Mononuclear cell (primary cell): ENCODE measurements around the gene ACAD8. TPM values are rescaled to one million over a fixed set of nuclear protein-coding genes. Genes with fewer than 3 reads are reported as not detected.
A peak's percentile ranks its signal among the peaks of the same experiment; 100 is the strongest.

Experiments used
- H3K27me3 ChIP-seq: 2 replicates; pipeline ENCODE4 v1.6.0; 2011; ENCODE audit warnings: low read length, control low read depth; ENCODE audit not compliant: insufficient read depth
- H3K4me1 ChIP-seq: 2 replicates; pipeline ENCODE4 v1.5.1; 2011; ENCODE audit warnings: mild to moderate bottlenecking, low read length, control low read depth; ENCODE audit not compliant: insufficient read depth
- H3K4me3 ChIP-seq: 2 replicates; pipeline ENCODE4 v1.5.1; 2011; ENCODE audit warnings: mild to moderate bottlenecking, low read length, moderate library complexity
- H3K9me3 ChIP-seq: 2 replicates; pipeline ENCODE4 v1.5.1; 2011; ENCODE audit warnings: low read depth, mild to moderate bottlenecking, control low read depth, low read length
- total RNA-seq: library from RNA; depleted of rRNA; stranded (reverse); fragments of >200 nt; gene quantifications from one replicate; pipeline ENCODE4 v1.2.3, GENCODE V29; 2012

ACAD8 gene
- total RNA-seq, result 10.0 TPM

DNA sequence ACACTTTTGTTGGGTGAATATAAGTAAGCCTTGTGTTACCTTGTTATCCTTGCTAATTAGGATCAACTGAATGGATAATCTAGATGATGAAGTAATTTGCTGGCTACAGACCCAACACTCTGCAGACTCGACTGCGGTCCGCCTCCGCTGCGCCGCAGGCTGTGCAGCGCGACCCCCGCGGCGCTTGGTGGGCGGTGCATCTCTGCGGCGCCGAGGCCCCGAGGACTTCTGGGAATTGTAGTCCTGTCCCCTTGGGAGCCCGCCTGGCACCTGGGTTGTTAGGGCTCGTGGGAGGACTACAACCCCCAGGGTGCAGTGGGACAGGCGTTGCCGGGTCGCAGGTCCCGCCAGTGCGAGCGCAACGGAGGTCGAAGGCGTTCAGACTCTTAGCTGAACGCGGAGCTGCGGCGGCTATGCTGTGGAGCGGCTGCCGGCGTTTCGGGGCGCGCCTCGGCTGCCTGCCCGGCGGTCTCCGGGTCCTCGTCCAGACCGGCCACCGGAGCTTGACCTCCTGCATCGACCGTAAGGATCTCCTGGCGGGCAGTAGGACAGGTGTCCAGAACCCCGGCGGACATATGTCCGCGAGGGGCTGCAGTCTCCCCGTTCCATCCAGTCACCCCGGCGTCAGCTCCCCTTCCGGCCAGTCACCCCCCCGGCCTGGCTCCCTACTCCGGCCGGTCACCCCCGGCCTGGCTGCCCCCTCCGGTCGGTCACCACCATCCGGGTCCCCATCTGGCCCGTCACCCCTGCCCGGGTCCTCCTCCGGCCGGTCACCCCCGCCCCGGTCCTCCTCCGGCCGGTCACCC, at the start of gene ACAD8, which contains the start of gene THYN1:
Gene ACAD8, plus strand, starts transcription at position 381 of the 806 bp plus-strand sequence. Its CDS starts 33 bp downstream, at position 414.
Gene THYN1, minus strand, starts transcription at position 165 of the 806 bp plus-strand sequence. CDS start 470 bp downstream, outside the sequence.
- Histone ChIP-seq H3K9me3 (no peaks in the 10 kb centered on the region), H3K4me3 (peak within 1 kb of the TSS; percentile 73), H3K4me1 (peaks cover 40% of the 10 kb centered on the region), H3K27me3 (no peaks in the 10 kb centered on the region)

DNA sequence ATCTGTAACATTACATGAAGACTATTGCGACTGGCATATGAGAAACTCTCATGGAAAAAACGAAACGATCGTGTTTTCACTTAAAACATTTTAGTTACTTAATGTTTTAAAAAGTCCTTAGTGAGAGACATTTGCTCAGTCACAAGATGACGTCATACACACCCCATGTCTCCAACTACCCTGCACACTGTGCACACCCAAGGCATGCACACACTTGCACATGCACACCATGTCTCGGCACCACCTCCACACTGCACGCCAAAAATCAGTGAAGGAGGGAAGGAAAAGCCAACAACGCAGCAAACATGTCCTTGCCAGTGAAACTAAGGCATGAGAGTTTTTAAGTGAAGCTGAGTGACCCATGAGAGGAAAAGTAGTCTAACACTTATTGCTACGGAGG, 47.6 kb upstream of the ACAD8 start:
- H3K27me3 ChIP-seq, result no peaks in the 10 kb centered on the region
- no peak overlapping the region for H3K4me3 ChIP-seq
- no peaks in the 10 kb centered on the region for H3K4me1 ChIP-seq
- no peaks in the 10 kb centered on the region for H3K9me3 ChIP-seq

DNA sequence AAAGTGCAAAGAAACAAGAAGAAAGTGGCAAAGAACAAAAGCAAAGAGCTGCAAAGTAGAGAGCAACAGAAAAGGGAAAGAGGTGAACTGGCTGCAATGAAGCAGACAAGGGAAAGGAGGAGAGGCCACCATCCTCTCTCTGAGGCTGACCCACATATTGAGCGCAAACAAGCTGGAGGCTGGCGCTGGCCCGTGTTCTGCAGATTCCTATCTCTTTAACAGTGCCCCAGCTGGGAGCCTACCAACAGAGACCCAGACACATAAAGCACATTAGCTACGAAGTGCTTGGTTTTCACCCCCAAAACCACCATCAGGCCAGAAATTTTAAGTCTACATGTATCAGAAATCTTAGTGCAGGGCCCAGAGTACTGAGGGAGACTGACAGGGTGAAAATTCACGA, 47.2 kb upstream of the ACAD8 start:
- Histone ChIP-seq H3K9me3 (no peaks in the 10 kb centered on the region), H3K4me1 (no peaks in the 10 kb centered on the region), H3K27me3 (no peaks in the 10 kb centered on the region), H3K4me3 (no peak overlapping the region)

DNA sequence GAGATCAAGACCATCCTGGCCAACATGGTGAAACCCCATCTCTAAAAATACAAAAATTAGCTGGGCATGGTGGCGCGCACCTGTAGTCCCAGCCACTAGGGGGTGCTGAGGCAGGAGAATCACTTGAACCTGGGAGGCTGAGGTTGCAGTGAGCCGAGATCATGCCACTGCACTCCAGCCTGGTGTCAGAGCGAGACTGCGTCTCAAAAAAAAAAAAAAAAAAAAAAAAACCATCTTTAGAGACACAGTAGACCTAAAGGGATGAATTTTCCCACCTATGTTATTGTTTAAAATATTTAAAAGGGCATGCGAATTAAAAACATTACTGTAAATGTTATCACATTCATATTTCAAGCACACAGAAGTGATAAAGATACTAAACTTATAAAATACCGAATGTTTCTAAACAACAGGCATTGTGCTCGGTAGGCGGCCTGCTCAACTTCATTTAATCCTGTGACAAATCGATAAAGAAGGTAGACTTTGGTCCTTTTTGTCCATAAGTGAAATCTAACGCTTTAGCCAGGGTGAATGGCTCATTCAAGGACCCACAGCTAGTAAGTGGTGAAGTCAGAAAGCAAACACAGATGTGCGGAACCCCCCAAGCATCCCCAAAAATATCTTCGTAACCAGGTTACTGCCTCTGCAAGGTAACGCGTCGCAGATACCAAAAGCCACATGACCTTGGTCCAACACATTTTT, 45.7 kb upstream of the ACAD8 start:
- H3K4me3 ChIP-seq, result no peak overlapping the region
- no peaks in the 10 kb centered on the region for H3K27me3 ChIP-seq
- no peaks in the 10 kb centered on the region for H3K4me1 ChIP-seq
- no peaks in the 10 kb centered on the region for H3K9me3 ChIP-seq

DNA sequence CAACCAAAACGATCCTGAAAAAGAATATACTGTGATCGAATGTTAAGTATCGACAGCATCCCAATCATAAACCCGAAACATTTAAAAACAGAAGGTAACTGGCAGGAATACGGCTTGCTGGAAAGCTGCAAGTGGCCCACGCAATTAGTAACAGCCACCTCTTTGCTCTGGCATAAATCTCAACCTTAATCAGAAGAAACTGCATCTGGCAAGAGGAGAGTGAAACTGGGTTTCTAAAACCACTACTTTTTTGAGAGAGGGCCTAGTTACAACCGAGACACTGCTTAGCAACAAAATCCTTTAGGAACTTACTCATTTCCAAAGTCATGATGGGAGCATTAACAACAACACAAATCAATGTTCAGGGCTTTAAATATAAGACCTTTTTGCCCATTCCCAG, 37.5 kb upstream of the ACAD8 start:
- no peak overlapping the region for H3K4me3 ChIP-seq
- H3K27me3 ChIP-seq, result no peaks in the 10 kb centered on the region
- no peaks in the 10 kb centered on the region for H3K9me3 ChIP-seq
- no peaks in the 10 kb centered on the region for H3K4me1 ChIP-seq

DNA sequence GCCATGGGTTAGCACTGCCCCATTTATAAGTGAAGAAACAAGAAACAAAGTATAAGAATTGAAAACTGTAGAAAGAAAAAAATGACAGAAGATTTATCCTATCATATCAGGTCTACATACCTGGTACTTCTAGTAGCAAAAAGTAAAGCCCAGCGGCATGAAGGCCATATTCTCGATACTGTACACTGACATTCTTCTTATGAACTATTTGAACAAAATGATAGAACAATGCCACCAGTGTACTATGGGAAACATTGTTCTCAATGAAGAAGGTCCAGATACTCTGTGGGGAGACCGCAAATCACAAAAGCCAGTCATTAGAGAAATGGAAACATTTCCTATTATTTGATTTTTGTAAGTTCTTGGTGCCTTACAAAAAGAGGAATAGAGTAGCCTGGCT, 36.6 kb upstream of the ACAD8 start:
- H3K9me3 ChIP-seq, result no peaks in the 10 kb centered on the region

DNA sequence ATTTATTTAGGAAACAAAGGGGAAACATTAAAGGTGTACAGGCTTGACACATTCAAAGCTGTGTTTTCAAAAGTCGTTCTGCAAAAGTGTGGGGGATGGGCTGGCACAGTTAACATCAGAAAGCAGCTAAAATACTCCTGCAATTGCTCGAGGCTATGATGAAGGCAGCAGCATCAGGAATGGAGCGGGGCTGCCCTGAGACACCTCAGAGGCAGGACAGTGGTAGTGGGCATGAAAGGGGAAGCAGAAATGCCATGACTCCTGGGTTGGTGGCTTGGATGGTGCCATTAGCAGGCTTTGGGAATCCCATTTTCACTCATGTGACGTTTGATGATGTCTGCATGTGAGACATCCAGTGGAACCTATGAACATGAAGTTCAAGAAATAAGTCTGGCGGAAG, 30.2 kb upstream of the ACAD8 start:
- no peaks in the 10 kb centered on the region for H3K9me3 ChIP-seq
- peak overlapping the region; percentile 99 for H3K4me3 ChIP-seq
- peaks cover 37% of the 10 kb centered on the region for H3K4me1 ChIP-seq
- H3K27me3 ChIP-seq, result no peaks in the 10 kb centered on the region

More for the DNA sequence above, 36.6 kb upstream of the ACAD8 start:
- Histone ChIP-seq H3K4me3 (no peak overlapping the region), H3K27me3 (no peaks in the 10 kb centered on the region), H3K4me1 (no peaks in the 10 kb centered on the region)

DNA sequence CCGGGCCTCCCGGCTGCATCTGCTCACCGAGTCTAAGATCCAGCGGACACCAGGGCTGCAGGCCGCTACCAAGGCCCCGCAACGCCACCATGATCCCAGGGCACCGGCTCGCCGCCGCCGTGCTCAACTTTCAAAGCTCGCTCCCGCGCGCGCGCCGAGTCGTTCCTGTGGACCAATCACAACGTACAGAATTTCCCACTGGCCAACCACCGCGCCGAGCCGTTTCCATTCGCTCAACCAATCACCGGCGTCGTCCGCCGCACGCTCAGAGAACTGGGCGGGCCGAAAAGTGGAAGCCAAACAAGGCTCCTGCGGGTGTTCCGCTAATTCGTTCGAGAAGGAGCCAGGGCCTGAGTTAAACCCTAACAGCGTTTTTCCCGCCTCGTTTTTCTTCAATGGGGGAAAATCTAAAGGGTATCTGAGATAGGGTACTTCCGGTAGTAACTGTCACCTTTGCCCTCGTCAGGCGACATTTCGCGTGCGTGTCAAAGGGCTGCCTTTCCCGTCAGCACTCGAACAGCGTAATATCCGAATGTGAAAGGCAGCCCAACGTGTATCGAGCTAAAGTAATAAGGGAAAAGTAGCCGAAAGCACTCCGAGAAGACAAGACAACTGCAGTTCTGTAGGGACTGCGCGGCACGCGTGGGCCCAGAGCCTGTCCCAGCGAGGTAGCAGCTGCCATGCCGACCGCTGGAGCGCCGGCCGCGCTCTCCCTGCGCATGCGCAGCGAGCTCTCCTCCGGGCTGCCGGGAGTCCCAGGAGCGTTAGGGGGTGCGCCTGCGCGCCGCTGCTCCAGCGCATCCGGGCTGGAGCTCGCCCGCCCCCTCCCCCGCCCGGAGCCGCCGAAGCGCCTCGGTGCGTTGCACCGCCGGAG, 29.3 kb upstream of the ACAD8 start, which contains the start of the genes NCAPD3 and VPS26B:
Gene NCAPD3, minus strand, starts transcription at position 132 of the 874 bp plus-strand sequence. Its CDS starts 41 bp downstream, at position 91.
Gene VPS26B, plus strand, starts transcription at position 836 of the 874 bp plus-strand sequence. CDS start 452 bp downstream, outside the sequence.
- Histone ChIP-seq H3K4me3 (peak within 1 kb of the TSS; percentile 99), H3K27me3 (no peaks in the 10 kb centered on the region), H3K4me1 (peaks cover 43% of the 10 kb centered on the region), H3K9me3 (no peaks in the 10 kb centered on the region)

DNA sequence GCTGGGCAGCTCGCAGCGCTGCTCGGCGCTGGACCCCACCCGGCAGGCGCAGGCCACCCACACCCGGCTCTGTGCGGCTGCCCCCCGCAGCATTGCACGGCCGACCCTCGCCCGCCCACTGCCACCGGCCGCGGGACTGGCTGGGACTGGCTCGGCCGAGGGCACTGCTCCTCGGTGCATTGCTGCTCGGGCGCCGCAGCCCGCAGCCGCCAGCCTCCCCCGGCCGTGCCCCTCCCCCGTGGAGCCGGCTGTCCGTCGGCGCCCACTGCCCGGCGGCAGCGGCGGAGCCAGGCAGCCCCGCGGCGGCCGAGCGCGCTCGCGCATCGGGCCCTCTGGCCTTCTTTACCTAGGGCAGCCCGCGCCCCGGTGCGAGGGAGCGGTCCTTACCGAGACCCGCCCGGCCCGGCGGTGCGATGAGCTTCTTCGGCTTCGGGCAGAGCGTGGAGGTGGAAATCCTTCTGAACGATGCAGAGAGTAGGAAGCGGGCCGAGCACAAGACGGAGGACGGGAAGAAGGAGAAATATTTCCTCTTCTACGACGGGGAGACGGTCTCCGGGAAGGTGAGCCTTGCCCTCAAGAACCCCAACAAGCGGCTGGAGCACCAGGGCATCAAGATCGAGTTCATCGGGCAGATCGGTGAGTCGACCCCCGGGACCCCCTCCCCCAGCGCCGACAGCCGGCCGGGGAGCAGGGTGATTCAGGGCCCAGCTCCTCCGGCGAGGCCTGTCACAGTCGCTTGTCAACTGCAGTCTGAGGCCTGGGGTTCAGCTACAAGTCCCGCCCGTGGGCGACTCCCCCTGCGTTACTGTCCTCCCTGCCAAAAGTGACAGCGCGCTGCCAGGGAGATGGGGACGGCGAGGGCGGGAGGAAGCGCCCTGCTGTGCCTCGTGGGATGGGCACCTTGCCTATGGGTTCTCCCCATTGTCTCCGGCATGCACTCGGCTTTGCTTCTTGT, 28.4 kb upstream of the ACAD8 start:
- Histone ChIP-seq H3K4me1 (peaks cover 52% of the 10 kb centered on the region), H3K27me3 (no peaks in the 10 kb centered on the region), H3K4me3 (peak overlapping the region; percentile 99), H3K9me3 (no peaks in the 10 kb centered on the region)

DNA sequence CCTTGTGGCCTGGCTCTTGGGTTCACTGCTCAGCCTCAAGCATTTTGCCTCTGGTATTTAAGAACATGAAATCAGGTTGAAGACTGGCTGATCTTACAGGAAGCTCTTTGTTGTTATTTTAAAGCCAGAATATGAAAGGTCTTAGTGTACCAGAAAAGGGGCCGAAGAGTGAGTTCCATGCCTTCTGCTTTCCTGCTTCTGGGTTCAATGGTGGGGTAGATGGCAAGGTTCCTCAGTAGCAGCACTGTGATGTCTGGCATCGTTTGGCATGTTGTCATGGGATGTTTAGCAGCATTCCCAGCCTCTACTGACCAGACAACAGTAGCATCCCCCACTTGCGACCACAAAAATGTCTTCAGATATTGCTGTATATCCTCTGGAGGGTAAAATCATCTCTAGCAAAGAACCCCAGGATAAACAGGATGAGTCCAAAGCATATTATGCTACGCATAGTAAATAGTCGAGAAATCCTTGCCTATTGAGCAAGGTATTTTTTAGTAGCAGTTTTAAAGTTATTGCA, 26.5 kb upstream of the ACAD8 start:
- no peak overlapping the region for H3K4me3 ChIP-seq
- H3K4me1 ChIP-seq, result peaks cover 70% of the 10 kb centered on the region
- H3K27me3 ChIP-seq, result no peaks in the 10 kb centered on the region
- H3K9me3 ChIP-seq, result no peaks in the 10 kb centered on the region

DNA sequence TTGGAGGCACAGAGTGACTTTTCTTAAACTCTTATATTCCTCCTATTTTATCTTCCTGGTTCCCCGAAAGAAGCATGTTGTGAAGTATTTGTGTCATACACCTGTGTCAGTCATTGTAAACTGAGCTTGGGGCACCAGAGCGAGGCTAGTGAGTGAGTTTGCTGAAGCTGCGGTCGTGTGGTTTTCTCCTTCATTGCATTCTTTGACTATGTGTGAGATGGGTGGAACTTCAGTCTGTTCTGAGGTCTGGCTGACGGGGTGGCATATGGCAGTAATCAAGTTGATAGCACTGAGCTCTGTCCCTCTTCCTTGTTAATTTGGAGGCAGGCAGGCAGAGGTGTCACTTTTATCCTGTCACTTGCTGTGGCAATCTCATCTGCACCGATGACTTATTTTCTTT, 24.7 kb upstream of the ACAD8 start:
- Histone ChIP-seq H3K4me3 (no peak overlapping the region), H3K4me1 (peaks cover 76% of the 10 kb centered on the region), H3K27me3 (no peaks in the 10 kb centered on the region), H3K9me3 (no peaks in the 10 kb centered on the region)

DNA sequence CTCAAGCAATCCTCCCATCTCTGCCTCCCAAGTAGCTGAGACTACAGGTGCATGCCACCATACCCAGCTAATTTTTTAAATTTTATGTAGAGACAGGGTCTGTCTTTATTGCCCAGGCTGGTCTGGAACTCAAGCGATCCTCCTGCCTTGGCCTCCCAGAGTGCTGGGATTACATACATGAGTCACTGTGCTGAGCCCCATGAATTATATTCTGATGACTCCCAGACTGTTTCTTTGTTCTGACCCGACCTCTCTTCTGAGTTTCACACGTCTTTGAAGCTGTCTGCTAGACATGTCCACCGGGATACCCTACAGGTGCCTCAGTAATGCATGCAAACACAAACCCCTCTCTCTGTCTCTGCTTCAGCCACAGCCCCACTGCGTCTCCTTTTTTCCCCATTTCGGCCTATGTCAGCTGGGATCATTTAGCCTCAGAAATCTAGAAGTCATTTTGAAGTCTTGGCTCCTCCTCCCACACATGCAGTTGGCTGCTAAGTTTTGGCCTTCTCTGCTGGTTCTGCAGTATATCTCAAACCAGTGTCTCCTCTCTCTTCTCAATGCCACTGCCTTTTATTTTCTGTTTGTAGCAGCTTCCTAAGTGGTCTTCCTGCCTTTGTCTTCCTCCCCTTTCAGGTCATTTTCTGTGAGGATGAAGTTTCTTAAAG, 24.1 kb upstream of the ACAD8 start:
- Histone ChIP-seq H3K9me3 (no peaks in the 10 kb centered on the region), H3K27me3 (no peaks in the 10 kb centered on the region), H3K4me1 (peaks cover 76% of the 10 kb centered on the region), H3K4me3 (no peak overlapping the region)

DNA sequence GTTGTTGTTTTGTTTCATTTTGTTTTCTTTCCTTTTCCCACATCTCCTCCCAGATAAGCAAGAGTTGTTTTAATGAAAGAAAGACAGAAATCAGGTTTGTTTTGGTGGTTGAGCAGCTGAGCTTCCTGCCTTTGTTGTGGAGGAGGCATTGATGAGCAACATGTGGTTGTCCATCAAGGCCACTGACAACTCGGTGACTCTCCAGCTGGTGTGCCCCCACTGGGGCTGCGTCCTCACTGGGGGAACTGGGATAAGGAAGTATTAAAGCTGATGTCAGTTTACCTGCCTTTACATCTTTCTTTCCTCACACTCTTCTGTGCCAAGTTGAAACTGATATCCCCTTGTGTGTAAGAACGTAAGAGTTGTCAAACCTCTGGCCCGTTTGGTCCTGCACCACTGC, 23.0 kb upstream of the ACAD8 start:
- Histone ChIP-seq H3K9me3 (no peaks in the 10 kb centered on the region), H3K27me3 (no peaks in the 10 kb centered on the region), H3K4me1 (peaks cover 73% of the 10 kb centered on the region), H3K4me3 (no peak overlapping the region)
